Ectodermal cell (in vitro differentiated cells): ENCODE results near the gene SLC7A6OS.

Source experiments
- H3K27ac ChIP-seq: 2 replicates; pipeline ENCODE4 v1.7.0; 2013; ENCODE audit warnings: mild to moderate bottlenecking, low read depth, low read length; ENCODE audit not compliant: insufficient read depth, poor library complexity, severe bottlenecking
- H3K27me3 ChIP-seq: 2 replicates; pipeline ENCODE4 v1.7.0; 2013; ENCODE audit warnings: mild to moderate bottlenecking, low read length; ENCODE audit not compliant: insufficient read depth, control insufficient read depth, poor library complexity, severe bottlenecking
- H3K36me3 ChIP-seq: one replicate; pipeline ENCODE4 v1.7.0; 2013; ENCODE audit warnings: low read length; ENCODE audit not compliant: control insufficient read depth, insufficient read depth
- H3K4me1 ChIP-seq: one replicate; pipeline ENCODE4 v1.7.0; 2013; ENCODE audit warnings: low read length; ENCODE audit not compliant: control insufficient read depth, insufficient read depth
- H3K4me3 ChIP-seq: 2 replicates; pipeline ENCODE4 v1.7.0; 2013; ENCODE audit warnings: low read depth, low read length, control low read depth; ENCODE audit not compliant: insufficient read depth
- H3K9me3 ChIP-seq: 2 replicates; pipeline ENCODE4 v1.7.0; 2013; ENCODE audit warnings: mild to moderate bottlenecking, low read length, moderate library complexity; ENCODE audit not compliant: control insufficient read depth
- WGBS, 2 experiments: methylation state at CpG; one replicate each; pipeline ENCODE4 v1.1.7; 2013; ENCODE audit warnings: missing lambda C conversion rate in 2 of 2; 5-methylcytosine and 5-hydroxymethylcytosine counted together

Gene SLC7A6OS

DNA sequence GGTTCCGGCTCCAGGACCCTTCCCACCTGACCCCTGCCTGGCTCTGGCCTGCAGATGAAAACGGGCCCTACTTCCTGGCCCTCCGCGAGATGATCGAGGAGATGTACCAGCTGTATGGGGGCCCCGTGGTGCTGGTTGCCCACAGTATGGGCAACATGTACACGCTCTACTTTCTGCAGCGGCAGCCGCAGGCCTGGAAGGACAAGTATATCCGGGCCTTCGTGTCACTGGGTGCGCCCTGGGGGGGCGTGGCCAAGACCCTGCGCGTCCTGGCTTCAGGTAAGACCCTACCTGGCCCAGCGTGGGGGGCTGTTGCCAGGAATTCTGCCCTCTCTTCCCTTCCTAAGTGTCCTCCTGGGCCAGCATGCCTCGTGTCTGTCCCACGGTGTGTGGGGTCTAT lies 55.0 kb downstream of the SLC7A6OS start:
- Histone ChIP-seq H3K4me3 (no peak overlapping the region), H3K27ac (no peak overlapping the region), H3K4me1 (peaks cover 5% of the 10 kb centered on the region), H3K27me3 (no peaks in the 10 kb centered on the region), H3K9me3 (no peaks in the 10 kb centered on the region), H3K36me3 (no peaks in the 10 kb centered on the region)
- WGBS, 2 experiments: 94% methylated on average over 18 of the region's 18 CpGs

DNA sequence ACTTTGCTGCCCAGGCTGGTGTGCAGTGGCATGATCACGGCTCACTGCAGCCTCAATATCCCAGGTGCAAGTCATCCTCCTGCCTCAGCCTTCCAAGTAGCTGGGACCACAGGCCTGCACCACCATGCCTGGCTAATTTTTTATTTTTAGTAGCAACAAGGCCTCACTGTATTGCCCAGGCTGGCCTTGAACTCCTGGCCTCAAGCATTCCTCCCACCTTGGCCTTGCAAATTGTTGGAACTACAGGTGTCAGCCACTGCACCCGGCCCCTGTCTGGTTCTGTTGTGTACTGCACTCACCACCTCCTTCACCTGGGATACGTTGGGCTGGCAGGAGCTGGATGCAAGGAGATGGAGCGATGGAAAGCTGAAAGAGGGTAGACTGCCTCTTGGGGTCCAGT lies 57.0 kb downstream of the SLC7A6OS start:
- Histone ChIP-seq H3K27me3 (no peaks in the 10 kb centered on the region), H3K4me3 (no peak overlapping the region)
- 89 to 92% methylated on average over 4 of the region's 4 CpGs for WGBS, 2 experiments

DNA sequence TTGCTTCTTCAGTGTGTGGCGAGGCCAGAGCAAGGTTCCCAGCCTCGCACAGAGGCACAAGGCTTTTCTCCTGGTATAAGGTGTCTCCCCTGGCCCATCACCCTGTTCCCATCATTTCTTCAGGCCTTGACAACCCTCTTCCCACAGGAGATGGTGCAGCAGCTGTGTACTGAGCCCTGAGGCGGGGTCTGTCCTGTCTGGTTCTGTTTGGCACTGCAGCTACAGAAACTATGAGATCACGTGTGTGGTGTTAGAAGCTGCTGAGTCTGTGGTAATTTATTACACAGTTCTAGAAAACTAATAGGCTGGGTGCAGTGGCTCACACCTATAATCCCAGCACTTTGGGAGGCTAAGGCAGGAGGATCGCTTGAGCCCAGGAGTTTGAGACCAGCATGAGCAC lies 58.4 kb downstream of the SLC7A6OS start:
- 90 to 92% methylated on average over 5 of the region's 5 CpGs for WGBS, 2 experiments
- no peaks in the 10 kb centered on the region for H3K9me3 ChIP-seq

More for the DNA sequence above, 57.0 kb downstream of the SLC7A6OS start:
- Histone ChIP-seq H3K4me1 (peaks cover 5% of the 10 kb centered on the region), H3K9me3 (no peaks in the 10 kb centered on the region), H3K27ac (no peak overlapping the region), H3K36me3 (no peaks in the 10 kb centered on the region)

DNA sequence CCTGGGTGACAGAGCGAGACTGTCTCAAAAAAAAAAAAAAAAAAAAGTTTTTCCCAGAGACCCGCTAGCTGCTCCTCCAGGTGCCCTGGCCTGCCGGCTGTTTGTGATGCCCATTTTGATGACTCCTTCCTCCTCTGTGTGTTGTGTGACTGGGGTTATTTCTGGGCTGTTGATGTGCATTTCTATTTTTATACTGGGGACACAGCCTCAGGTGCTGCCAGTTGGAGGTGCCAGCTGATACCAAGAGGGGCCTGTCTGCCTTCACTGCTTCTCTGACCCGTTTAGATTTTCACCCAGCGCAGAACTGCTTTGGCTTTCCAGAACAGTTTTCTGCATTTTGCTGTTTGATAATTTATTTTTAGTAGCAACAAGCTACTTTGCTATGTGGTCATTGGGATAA lies 58.9 kb downstream of the SLC7A6OS start:
- H3K27ac ChIP-seq: no peak overlapping the region
- H3K9me3 ChIP-seq: no peaks in the 10 kb centered on the region
- no peaks in the 10 kb centered on the region for H3K36me3 ChIP-seq
- H3K27me3 ChIP-seq: no peaks in the 10 kb centered on the region
- no peaks in the 10 kb centered on the region for H3K4me1 ChIP-seq
- no peak overlapping the region for H3K4me3 ChIP-seq
- 96 to 98% methylated on average over 5 of the region's 5 CpGs for WGBS, 2 experiments

More for the DNA sequence above, 58.4 kb downstream of the SLC7A6OS start:
- Histone ChIP-seq H3K4me1 (no peaks in the 10 kb centered on the region), H3K36me3 (no peaks in the 10 kb centered on the region), H3K27me3 (no peaks in the 10 kb centered on the region), H3K4me3 (no peak overlapping the region), H3K27ac (no peak overlapping the region)

DNA sequence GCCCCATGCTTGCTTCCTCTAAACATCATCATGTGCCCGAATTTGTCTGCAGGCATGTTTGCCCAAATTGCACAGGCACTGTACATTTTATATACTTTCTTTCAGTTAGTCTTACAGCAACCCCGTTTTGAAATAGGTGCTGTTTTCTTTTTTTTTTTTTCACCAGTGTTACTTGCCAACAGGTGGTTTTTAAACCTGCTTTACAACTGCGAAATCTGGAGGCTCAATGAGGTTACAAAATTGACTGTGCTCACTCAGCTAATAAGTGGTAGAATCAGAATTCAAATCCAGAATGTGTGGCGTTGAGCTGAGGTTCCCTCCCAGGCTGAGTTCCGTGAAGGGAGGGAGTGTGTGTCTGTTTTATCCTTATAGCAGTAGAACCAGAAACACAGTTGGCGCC lies 59.8 kb downstream of the SLC7A6OS start:
- H3K27ac ChIP-seq: no peak overlapping the region
- H3K4me1 ChIP-seq: no peaks in the 10 kb centered on the region
- H3K36me3 ChIP-seq: no peaks in the 10 kb centered on the region
- WGBS, 2 experiments: 94 to 96% methylated on average over 6 of the region's 6 CpGs
- no peaks in the 10 kb centered on the region for H3K27me3 ChIP-seq
- H3K9me3 ChIP-seq: no peaks in the 10 kb centered on the region
- H3K4me3 ChIP-seq: no peak overlapping the region

DNA sequence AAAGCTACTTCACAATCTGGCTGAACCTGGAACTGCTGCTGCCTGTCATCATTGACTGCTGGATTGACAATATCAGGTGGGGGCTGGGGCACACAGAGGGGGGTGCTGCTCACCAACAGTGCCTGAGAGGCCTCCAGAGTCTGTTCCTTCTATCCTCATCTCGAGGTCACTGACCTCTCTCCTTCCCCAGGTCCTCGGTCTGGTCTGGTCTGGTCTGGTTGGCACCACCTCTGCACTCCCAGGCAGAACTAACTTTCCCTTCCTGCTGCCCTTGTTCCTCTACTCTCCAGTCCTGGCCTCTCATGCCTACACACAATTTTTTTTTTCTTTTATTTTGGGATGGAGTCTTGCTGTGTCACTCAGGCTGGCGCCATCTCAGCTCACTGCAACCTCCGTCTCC lies 61.4 kb downstream of the SLC7A6OS start:
- 92 to 93% methylated on average over 4 of the region's 4 CpGs for WGBS, 2 experiments
- no peaks in the 10 kb centered on the region for H3K36me3 ChIP-seq
- no peak overlapping the region for H3K4me3 ChIP-seq

More for the DNA sequence above, 61.4 kb downstream of the SLC7A6OS start:
- H3K27ac ChIP-seq: no peak overlapping the region
- no peaks in the 10 kb centered on the region for H3K9me3 ChIP-seq
- H3K4me1 ChIP-seq: no peaks in the 10 kb centered on the region
- H3K27me3 ChIP-seq: peaks cover 12% of the 10 kb centered on the region
